ENCODE data around the gene ZNF653.

DNA sequence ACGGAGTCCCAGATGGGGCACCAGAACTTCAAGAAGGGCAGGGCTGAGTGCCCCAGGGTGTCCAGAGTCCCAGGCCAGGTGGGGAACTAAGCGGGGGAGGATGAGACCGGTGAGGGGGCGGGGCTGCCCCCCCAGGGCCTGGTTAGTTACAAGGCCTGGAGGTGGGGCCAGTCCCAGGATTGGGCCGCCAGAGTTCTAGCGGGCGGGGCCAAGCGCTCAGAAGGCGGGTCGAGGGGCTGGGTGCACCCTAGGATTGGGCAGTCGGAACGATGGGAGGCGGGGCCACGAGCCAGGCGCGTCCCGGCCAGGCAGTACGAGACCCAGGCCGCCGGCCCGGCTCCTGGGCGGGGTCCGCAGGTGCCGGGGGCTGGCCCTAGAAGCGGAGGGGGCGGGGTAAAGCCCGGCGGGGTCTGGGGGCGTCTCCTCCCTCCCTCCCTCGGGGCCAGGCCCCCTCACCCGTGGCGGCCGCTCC lies 571 bp downstream of the ZNF653 start:
- TF ChIP-seq, protein P1, sequence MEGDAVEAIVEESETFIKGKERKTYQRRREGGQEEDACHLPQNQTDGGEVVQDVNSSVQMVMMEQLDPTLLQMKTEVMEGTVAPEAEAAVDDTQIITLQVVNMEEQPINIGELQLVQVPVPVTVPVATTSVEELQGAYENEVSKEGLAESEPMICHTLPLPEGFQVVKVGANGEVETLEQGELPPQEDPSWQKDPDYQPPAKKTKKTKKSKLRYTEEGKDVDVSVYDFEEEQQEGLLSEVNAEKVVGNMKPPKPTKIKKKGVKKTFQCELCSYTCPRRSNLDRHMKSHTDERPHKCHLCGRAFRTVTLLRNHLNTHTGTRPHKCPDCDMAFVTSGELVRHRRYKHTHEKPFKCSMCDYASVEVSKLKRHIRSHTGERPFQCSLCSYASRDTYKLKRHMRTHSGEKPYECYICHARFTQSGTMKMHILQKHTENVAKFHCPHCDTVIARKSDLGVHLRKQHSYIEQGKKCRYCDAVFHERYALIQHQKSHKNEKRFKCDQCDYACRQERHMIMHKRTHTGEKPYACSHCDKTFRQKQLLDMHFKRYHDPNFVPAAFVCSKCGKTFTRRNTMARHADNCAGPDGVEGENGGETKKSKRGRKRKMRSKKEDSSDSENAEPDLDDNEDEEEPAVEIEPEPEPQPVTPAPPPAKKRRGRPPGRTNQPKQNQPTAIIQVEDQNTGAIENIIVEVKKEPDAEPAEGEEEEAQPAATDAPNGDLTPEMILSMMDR (IDR thresholded peaks at IDR 0.05; ENCODE audit: insufficient read depth, low read length): no peak
- no peak for TF ChIP-seq SPI1 (IDR thresholded peaks at IDR 0.05; ENCODE audit: borderline replicate concordance, low read depth)
- no peak for TF ChIP-seq POLR2AphosphoS5 (IDR thresholded peaks at IDR 0.05; ENCODE audit: low read depth)
